GM19238 (cell line): ENCODE measurements around the gene TACC2.

Experiments used
- DNase-seq: peaks from one replicate; pipeline ENCODE4 v3.0.0; 2011; ENCODE audit warnings: low spot score; ENCODE audit not compliant: insufficient read length

Gene TACC2

GRCh38 chr10:122029499-122030199 lies 40.7 kb downstream of the TACC2 start:
- no peak for DNase-seq

- DNase-seq, result no peak
These were observed 41.2 kb downstream of the TACC2 start for GRCh38 chr10:122030200-122030552.

- DNase-seq, result no peak
These were observed 44.4 kb downstream of the TACC2 start for GRCh38 chr10:122033224-122033926.

GRCh38 chr10:122034149-122034756 lies 45.3 kb downstream of the TACC2 start:
- no peak for DNase-seq

DNA sequence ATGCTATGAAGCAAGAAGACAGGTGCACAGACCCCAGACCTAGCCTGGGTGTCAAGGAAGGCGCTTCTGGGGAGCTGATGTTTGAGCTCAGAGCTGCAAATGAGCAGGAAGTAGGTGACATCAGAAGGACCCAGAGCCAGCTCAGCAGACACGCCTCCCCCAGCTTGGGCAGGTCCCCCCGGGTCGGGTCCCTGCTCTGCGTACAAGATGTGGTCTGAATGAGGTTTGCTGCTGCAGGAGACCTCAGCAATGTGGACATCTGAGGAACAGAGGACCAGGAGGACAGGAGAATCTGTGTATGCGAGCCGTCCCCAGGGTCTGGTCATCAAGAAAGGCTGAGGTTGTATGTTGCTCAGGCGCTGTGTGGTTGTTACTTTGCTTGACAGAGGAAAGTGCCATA lies 51.8 kb downstream of the TACC2 start:
- no peak for DNase-seq

- no peak for DNase-seq
These were observed 53.9 kb downstream of the TACC2 start for GRCh38 chr10:122042836-122043235.

DNA sequence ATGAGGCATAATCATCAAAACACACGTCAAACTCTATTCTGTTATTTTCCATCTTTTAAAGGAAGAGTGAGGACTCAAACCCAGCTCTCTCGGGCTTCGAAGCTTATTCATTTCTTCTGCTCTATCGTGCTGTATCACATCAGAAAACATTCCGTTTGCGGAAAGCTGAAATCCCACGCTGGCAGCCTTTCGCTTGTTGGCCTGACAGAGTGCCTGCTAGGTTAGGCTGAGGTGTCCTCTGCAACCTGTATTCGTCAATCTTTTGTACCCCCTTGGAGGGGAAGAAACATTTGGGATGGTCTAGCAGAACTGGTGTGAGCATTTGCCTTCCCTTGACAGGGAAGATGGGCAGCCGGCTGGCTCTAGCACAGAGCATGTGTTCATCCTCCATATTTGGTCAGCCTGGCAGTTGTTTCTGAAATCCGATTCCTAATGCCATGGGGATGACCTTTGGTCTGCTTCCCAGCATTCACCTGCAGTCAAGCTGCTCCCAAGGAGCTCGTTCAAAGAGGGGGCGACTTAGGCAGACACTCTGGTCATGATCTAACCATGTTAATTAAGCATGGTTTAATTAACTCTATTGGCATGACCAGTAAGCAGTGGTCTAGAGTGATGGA lies 55.2 kb downstream of the TACC2 start:
- no peak for DNase-seq

- no peak for DNase-seq
These were observed 55.8 kb downstream of the TACC2 start for GRCh38 chr10:122044713-122045112.

DNA sequence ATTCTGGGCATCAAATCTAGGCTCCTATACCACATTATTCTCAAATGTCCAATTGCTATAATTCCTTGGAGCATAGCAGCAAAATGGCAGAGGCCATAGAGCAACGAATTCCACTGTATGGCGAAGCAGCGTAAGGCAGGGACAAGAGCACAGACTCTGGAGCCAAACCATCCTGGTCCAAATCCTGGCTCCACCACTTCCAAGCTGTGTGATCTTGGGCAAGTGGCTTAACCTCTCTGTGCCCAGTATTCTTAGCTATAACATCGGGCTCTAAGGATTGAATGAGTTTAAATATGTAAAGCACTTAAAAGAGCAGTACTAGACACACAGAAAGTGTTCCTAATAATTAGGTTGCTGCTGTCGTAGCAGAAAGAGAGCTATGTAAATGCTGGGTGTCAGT lies 56.2 kb downstream of the TACC2 start:
- no peak for DNase-seq

GRCh38 chr10:122047560-122047959 lies 58.6 kb downstream of the TACC2 start:
- no peak for DNase-seq

GRCh38 chr10:122049076-122049475 lies 60.1 kb downstream of the TACC2 start:
- DNase-seq, result no peak

- DNase-seq, result no peak
These were observed 61.3 kb downstream of the TACC2 start for GRCh38 chr10:122050311-122050710.

DNA sequence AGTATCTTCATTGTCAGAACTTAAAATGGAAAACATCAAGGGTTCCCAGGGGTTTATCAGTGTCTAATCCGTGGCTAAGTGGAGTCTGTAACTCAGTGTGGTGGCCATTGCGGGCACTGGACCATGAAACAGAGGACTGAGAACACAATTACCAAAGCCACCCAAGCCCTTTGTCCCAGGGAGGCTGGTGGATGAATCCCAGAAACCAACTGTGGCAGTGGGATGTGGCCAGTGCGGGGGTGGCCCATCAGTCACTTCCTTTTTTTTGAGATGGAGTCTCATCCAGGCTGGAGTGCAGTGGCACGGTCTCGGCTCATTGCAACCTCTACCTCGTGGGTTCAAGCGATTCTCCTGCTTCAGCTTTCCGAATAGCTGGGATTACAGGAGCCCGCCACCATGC lies 61.8 kb downstream of the TACC2 start:
- no peak for DNase-seq

- no peak for DNase-seq
These were observed 62.8 kb downstream of the TACC2 start for GRCh38 chr10:122051609-122052385.

DNA sequence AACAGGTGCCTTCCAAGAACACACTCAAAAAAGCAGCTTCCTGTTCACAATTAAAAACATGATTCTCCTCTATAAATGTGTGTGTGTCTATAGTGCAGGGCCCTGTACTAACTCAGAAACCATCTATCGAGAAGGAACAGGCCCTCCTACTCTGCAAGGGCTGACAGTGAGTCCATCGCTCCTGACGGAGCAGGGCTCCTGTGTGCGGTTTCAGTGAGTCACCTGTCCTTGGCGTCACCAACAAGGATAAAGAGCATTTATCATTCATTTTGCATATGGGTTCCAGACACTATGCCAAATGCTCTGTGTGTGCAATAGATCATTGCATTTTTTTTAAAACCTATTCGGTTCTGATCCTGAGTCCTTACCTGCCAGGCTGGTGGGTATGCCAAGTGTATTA lies 63.7 kb downstream of the TACC2 start:
- no peak for DNase-seq

- DNase-seq, result no peak
These were observed 64.4 kb downstream of the TACC2 start for GRCh38 chr10:122053314-122053713.

- DNase-seq, result no peak
These were observed 65.4 kb downstream of the TACC2 start for GRCh38 chr10:122054048-122055025.

DNA sequence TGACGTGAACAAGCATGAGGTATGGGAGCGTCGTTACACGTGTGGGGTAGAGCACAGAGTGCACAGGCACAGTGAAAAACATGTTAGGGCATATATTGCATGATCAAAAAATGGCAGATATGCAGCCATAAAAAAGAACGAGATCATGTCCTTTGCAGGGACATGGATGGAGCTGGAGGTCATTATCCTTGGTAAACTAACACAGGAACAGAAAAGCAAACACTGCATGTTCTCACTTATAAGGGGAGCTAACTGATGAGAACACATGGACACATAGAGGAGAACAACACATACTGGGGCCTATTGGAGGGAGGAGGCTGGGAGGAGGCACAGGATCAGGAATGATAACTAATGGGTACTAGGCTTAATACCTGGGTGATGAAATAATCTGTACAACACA lies 66.3 kb downstream of the TACC2 start:
- DNase-seq, result no peak

DNA sequence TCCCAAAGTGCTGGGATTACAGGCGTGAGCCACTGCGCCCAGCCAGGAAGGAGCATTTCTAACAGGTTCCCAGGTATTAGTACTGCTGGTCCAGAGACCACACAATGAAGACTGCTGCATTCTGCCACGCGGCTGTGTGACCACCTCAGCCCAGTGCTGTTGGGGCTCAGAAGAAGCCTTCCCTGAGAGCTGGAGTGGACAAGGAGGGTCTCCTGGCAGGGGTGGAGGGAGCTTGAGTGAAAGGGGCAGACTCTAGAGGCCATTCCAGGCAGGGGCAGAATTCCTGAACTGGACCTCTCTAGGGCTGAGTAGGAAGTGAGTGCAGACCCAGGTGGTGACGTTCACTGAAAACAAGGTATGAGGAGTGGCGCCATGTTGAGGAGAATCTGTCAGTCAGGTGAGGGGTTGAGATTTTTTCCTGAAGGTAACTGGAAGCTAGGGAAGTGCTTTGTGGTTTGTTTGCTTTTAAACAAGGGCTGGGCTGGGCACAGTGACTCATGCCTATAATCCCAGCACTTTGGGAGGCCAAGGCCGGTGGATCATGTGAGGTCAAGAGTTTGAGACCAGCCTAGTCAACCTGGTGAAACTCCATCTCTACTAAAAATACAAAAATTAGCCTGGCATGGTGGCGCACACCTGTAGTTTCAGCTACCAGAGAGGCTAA lies 67.6 kb downstream of the TACC2 start:
- no peak for DNase-seq
